AG04450 (cell line): ENCODE data around the gene ASAP3. TPM values are rescaled to one million over a fixed set of nuclear protein-coding genes. Genes with fewer than 3 reads are reported as not detected.
A peak's percentile ranks its signal among the peaks of the same experiment; 100 is the strongest.

Experiments
- CTCF ChIA-PET: fragments of 300-600, 350-600 bp; formaldehyde crosslinking; extraction: SDS; loops from one replicate; lab custom pipeline; 2022; ENCODE audit warnings: antibody characterized with exemption, inconsistent platforms; lab: Charles Lee
- POLR2A ChIA-PET: fragments of 350-600 bp; formaldehyde crosslinking; extraction: SDS; loops from one replicate; lab custom pipeline; 2021; ENCODE audit warnings: antibody characterized with exemption, inconsistent platforms; lab: Yijun Ruan, JAX
- DNase-seq: peaks from one replicate; pipeline ENCODE4 v3.0.0-alpha.2; 2011; ENCODE audit warnings: low read depth, low spot score
- H3K27ac ChIP-seq: one replicate; pipeline ENCODE4 v1.5.1; 2012; ENCODE audit warnings: low read depth, low read length, control low read depth
- H3K27me3 ChIP-seq: one replicate; pipeline ENCODE4 v1.6.0; 2012; ENCODE audit warnings: low read length; ENCODE audit not compliant: control insufficient read depth, insufficient read depth
- H3K4me3 ChIP-seq: 2 replicates; pipeline ENCODE4 v1.5.1; 2011; ENCODE audit warnings: mild to moderate bottlenecking, low read depth, low read length, control low read depth
- H3K9me3 ChIP-seq: 2 replicates; pipeline ENCODE4 v1.5.1; 2012; ENCODE audit warnings: low read length; ENCODE audit not compliant: control insufficient read depth, insufficient read depth
- CTCF ChIP-seq: IDR thresholded peaks from 2 replicates; pipeline ENCODE4 v1.5.1; 2011; ENCODE audit warnings: low read depth, low read length, control low read depth, inconsistent platforms
- polyA plus RNA-seq: library from polyadenylated mRNA; depleted of rRNA; stranded (reverse); fragments of >200 nt; gene quantifications from 2 replicates; pipeline ENCODE4 v1.2.3, GENCODE V29; 2011

ASAP3 gene
- polyA plus RNA-seq, 1 experiment: 25.5 TPM

- H3K4me3 ChIP-seq: no peak overlapping the region
- H3K27me3 ChIP-seq: no peaks in the 10 kb centered on the region
- no peak overlapping the region for H3K27ac ChIP-seq
- ChIA-PET POLR2A (interaction anchor here (0.9 kb wide), 1 partner anchor 57 kb away, joined by 4 read pairs; the partner anchor contains the start of gene HNRNPR), CTCF (interaction anchor here (0.5 to 0.6 kb wide), 3 partner anchors 13 to 264 kb away, joined by 3 to 4 read pairs (median 3); no protein-coding TSS in a partner anchor)
- H3K9me3 ChIP-seq: no peaks in the 10 kb centered on the region
- no peak for TF ChIP-seq CTCF
- no peak for DNase-seq
These were observed 82.7 kb downstream of the ASAP3 start for GRCh38 chr1:23401313-23401712.

GRCh38 chr1:23400324-23401114, 83.5 kb downstream of the ASAP3 start:
- H3K27ac ChIP-seq: peak overlapping the region; percentile 31
- H3K4me3 ChIP-seq: no peak overlapping the region
- TF ChIP-seq CTCF: no peak
- no peaks in the 10 kb centered on the region for H3K9me3 ChIP-seq
- no peaks in the 10 kb centered on the region for H3K27me3 ChIP-seq
- POLR2A ChIA-PET: interaction anchor here (0.7 to 0.9 kb wide), 2 partner anchors 56 to 608 kb away, joined by 4 to 6 read pairs; partner anchors contain the start of gene HNRNPR
- CTCF ChIA-PET: interaction anchor here (0.5 to 0.6 kb wide), 3 partner anchors 12 to 264 kb away, joined by 3 to 4 read pairs (median 3); no protein-coding TSS in a partner anchor
- DNase-seq: no peak

- no peak for TF ChIP-seq CTCF
- ChIA-PET CTCF (no interaction called here), POLR2A (no interaction called here)
- no peaks in the 10 kb centered on the region for H3K27me3 ChIP-seq
- H3K27ac ChIP-seq: no peak overlapping the region
- no peak for DNase-seq
- no peaks in the 10 kb centered on the region for H3K9me3 ChIP-seq
- no peak overlapping the region for H3K4me3 ChIP-seq
These were observed 84.8 kb downstream of the ASAP3 start for GRCh38 chr1:23399229-23399628.

- ChIA-PET POLR2A (no interaction called here), CTCF (no interaction called here)
- DNase-seq: no peak
- Histone ChIP-seq H3K27ac (no peak overlapping the region), H3K4me3 (no peak overlapping the region), H3K9me3 (no peaks in the 10 kb centered on the region; the same call in 1 of the 2 replicates), H3K27me3 (no peaks in the 10 kb centered on the region)
- no peak for TF ChIP-seq CTCF
These were observed 86.1 kb downstream of the ASAP3 start for GRCh38 chr1:23397908-23398307.

- ChIA-PET CTCF (interaction anchor here (0.6 kb wide), 1 partner anchor 60 kb away, joined by 3 read pairs; no protein-coding TSS in a partner anchor), POLR2A (no interaction called here)
- TF ChIP-seq CTCF: no peak
- DNase-seq: no peak
- Histone ChIP-seq H3K9me3 (no peaks in the 10 kb centered on the region; the same call in 1 of the 2 replicates), H3K27me3 (no peaks in the 10 kb centered on the region), H3K4me3 (no peak overlapping the region), H3K27ac (no peak overlapping the region)
These were observed 87.6 kb downstream of the ASAP3 start for GRCh38 chr1:23396380-23396779.
